Sigmoid colon (tissue), 7 donors: Measurements from ENCODE around the gene MACF1. TPM values are rescaled to one million over a fixed set of nuclear protein-coding genes. Genes with fewer than 3 reads are reported as not detected.

ENCODE experiments used
- DNase-seq: peaks from one replicate; pipeline ENCODE4 v3.0.0-alpha.2; 2019
- H3K27ac ChIP-seq, 4 donors: fragments of 200-600 bp; sonication (generic); one replicate each; pipeline ENCODE4 v1.5.1; 2016 to 2019; ENCODE audit warnings: mild to moderate bottlenecking in 1 of 4
- H3K27me3 ChIP-seq, 3 donors: fragments of 200-600 bp; sonication (generic); one replicate each; pipeline ENCODE4 v1.5.1; 2019; ENCODE audit warnings: mild to moderate bottlenecking in 1 of 3
- H3K36me3 ChIP-seq, 4 donors: fragments of 200-600 bp; sonication (generic); one replicate each; pipeline ENCODE4 v1.5.1; 2016 to 2019
- H3K4me1 ChIP-seq, 4 donors: fragments of 200-600 bp; sonication (generic); one replicate each; pipeline ENCODE4 v1.5.1; 2017 to 2019
- H3K4me3 ChIP-seq, 4 donors: fragments of 200-600 bp; sonication (generic); one replicate each; pipeline ENCODE4 v1.5.1; 2017 to 2019; ENCODE audit warnings: mild to moderate bottlenecking in 2 of 4, moderate library complexity in 1 of 4
- H3K9me3 ChIP-seq, 4 donors: fragments of 200-600 bp in 3 of 4; sonication (generic) in 3 of 4; one replicate each; pipeline versions ENCODE4 v1.5.1 to v1.6.1; 2013 to 2019
- CTCF ChIP-seq, 4 experiments: fragments of 450-650 bp in 3 of 4; fragments of 200-600 bp in 1 of 4; IDR thresholded peaks; one replicate each; pipeline ENCODE4 v1.5.1; 2016 to 2019; ENCODE audit warnings: antibody characterized with exemption in 4 of 4, mild to moderate bottlenecking in 3 of 4, moderate library complexity in 2 of 4
- EP300 ChIP-seq, 4 donors: sonication (generic); formaldehyde crosslinking; IDR thresholded peaks; one replicate each; pipeline ENCODE4 v1.6.1; 2017; ENCODE audit warnings: antibody characterized with exemption in 4 of 4
- POLR2A ChIP-seq, 2 donors: fragments of 450-650 bp; IDR thresholded peaks; one replicate each; pipeline ENCODE4 v1.6.1; 2016; ENCODE audit warnings: antibody characterized with exemption in 2 of 2, mild to moderate bottlenecking in 2 of 2, moderate library complexity in 2 of 2
- POLR2AphosphoS5 ChIP-seq, 4 donors: sonication (generic); formaldehyde crosslinking; IDR thresholded peaks; one replicate each; pipeline ENCODE4 v1.6.1; 2017; ENCODE audit warnings: antibody characterized with exemption in 4 of 4
- WGBS, 2 donors: extraction: QIAGEN DNeasy Blood & Tissue Kit; methylation state at CpG; one replicate each; pipeline ENCODE4 v1.1.7; 2013; 5-methylcytosine and 5-hydroxymethylcytosine counted together
- intact Hi-C: fragments of 100-400 bp; cut with DNase I; formaldehyde crosslinking; loops from one replicate; pipeline ENCODE4 v1.15.1; 2023
- polyA plus RNA-seq, 3 donors: library from polyadenylated mRNA; stranded (reverse); fragments of 200-250 nt; gene quantifications; one replicate each; pipeline ENCODE4 v1.2.3, GENCODE V29; 2013
- total RNA-seq, 4 donors: library from RNA; depleted of rRNA; stranded (reverse); fragments of >200 nt; gene quantifications; one replicate each; pipeline ENCODE4 v1.1.0, GENCODE V29; 2016
- donor health status: healthy with polysubstance abuse.
- donor health status: Bipolar disorder and iron deficiency.
- donor health status: healthy.

The MACF1 gene
- total and polyA plus RNA-seq, 7 donors: 16.0 to 657 (median 292) TPM

GRCh38 chr1:39379187-39379586 lies 174.7 kb downstream of the MACF1 start:
- intact Hi-C loops: no loop called here
- TF ChIP-seq POLR2A (IDR thresholded peaks at IDR 0.05) (no peak), EP300 (IDR thresholded peaks at IDR 0.05) (no peak), POLR2AphosphoS5 (IDR thresholded peaks at IDR 0.05) (no peak), CTCF (IDR thresholded peaks at IDR 0.05) (no peak)
- no peak overlapping the region for H3K4me3 ChIP-seq

GRCh38 chr1:39380036-39380435 lies 175.5 kb downstream of the MACF1 start:
- TF ChIP-seq EP300 (IDR thresholded peaks at IDR 0.05): no peak
- TF ChIP-seq POLR2AphosphoS5 (IDR thresholded peaks at IDR 0.05): no peak
- TF ChIP-seq CTCF (IDR thresholded peaks at IDR 0.05): no peak
- no peak for TF ChIP-seq POLR2A (IDR thresholded peaks at IDR 0.05)
- intact Hi-C loops: no loop called here
- no peak overlapping the region for H3K4me3 ChIP-seq
- no peak for DNase-seq
- H3K27ac ChIP-seq: peak overlapping the region in 2 of 4 donors; percentile 6 to 81
- H3K4me1 ChIP-seq: peaks cover 0 to 24% (median 18%) of the 10 kb centered on the region in 4 donors
- no peaks in the 10 kb centered on the region for H3K27me3 ChIP-seq
- no peaks in the 10 kb centered on the region for H3K9me3 ChIP-seq
- peaks cover 10 to 93% (median 31%) of the 10 kb centered on the region in 4 donors for H3K36me3 ChIP-seq

More at GRCh38 chr1:39379187-39379586, 174.7 kb downstream of the MACF1 start:
- Histone ChIP-seq H3K9me3 (no peaks in the 10 kb centered on the region), H3K36me3 (peaks cover 10 to 93% (median 33%) of the 10 kb centered on the region in 4 donors), H3K4me1 (peaks cover 0 to 16% (median 10%) of the 10 kb centered on the region in 4 donors), H3K27me3 (no peaks in the 10 kb centered on the region), H3K27ac (peak overlapping the region in 2 of 4 donors; percentile 16 to 22)
- DNase-seq: no peak
- WGBS, 2 donors: 87 to 90% methylated on average over 2 of the region's 2 CpGs

- Histone ChIP-seq H3K4me1 (peaks cover 0 to 36% (median 23%) of the 10 kb centered on the region in 4 donors), H3K4me3 (no peak overlapping the region), H3K27ac (peak overlapping the region; percentile 57 to 84 (median 70)), H3K27me3 (no peaks in the 10 kb centered on the region), H3K36me3 (peaks cover 10 to 95% (median 43%) of the 10 kb centered on the region in 4 donors), H3K9me3 (no peaks in the 10 kb centered on the region)
- intact Hi-C loops: no loop called here
- WGBS, 2 donors: 85 to 88% methylated on average over 5 of the region's 5 CpGs
- TF ChIP-seq CTCF (IDR thresholded peaks at IDR 0.05): no peak
- no peak for TF ChIP-seq EP300 (IDR thresholded peaks at IDR 0.05)
- no peak for TF ChIP-seq POLR2A (IDR thresholded peaks at IDR 0.05)
- no peak for TF ChIP-seq POLR2AphosphoS5 (IDR thresholded peaks at IDR 0.05)
- peak; percentile 81 for DNase-seq
Measured at GRCh38 chr1:39381839-39382238, 177.3 kb downstream of the MACF1 start.

- Histone ChIP-seq H3K36me3 (peaks cover 18 to 99% (median 54%) of the 10 kb centered on the region in 4 donors), H3K4me3 (no peak overlapping the region), H3K27ac (peak overlapping the region; percentile 69 to 84 (median 80)), H3K27me3 (no peaks in the 10 kb centered on the region), H3K9me3 (no peaks in the 10 kb centered on the region), H3K4me1 (peaks cover 0 to 52% (median 30%) of the 10 kb centered on the region in 4 donors)
- WGBS, 2 donors: 65 to 75% methylated on average over 2 of the region's 2 CpGs
- intact Hi-C loops: no loop called here
- DNase-seq: no peak
- TF ChIP-seq EP300 (IDR thresholded peaks at IDR 0.05) (no peak), POLR2A (IDR thresholded peaks at IDR 0.05) (no peak), POLR2AphosphoS5 (IDR thresholded peaks at IDR 0.05) (no peak), CTCF (IDR thresholded peaks at IDR 0.05) (no peak)
Measured at GRCh38 chr1:39384305-39384704, 179.8 kb downstream of the MACF1 start.
